Transverse colon (tissue), 4 donors: ENCODE results near the gene FLNA. TPM values are rescaled to one million over a fixed set of nuclear protein-coding genes. Genes with fewer than 3 reads are reported as not detected.

Source experiments
- DNase-seq: peaks from one replicate; pipeline ENCODE4 v3.0.0-alpha.2; 2019
- H3K27ac ChIP-seq, 4 donors: fragments of 200-600 bp; sonication (generic); 2 replicates each; pipeline ENCODE4 v1.5.1; 2016 to 2018; ENCODE audit warnings: inconsistent platforms in 4 of 4
- H3K27me3 ChIP-seq: fragments of 200-600 bp; sonication (generic); 2 replicates; pipeline ENCODE4 v1.5.1; 2017; ENCODE audit warnings: inconsistent platforms
- H3K36me3 ChIP-seq, 4 donors: fragments of 200-600 bp; sonication (generic); 2 replicates each; pipeline ENCODE4 v1.5.1; 2017 to 2019; ENCODE audit warnings: inconsistent platforms in 4 of 4
- H3K4me1 ChIP-seq, 4 donors: fragments of 200-600 bp; sonication (generic); 2 replicates each; pipeline ENCODE4 v1.5.1; 2017 to 2020; ENCODE audit warnings: inconsistent platforms in 4 of 4
- H3K4me3 ChIP-seq, 4 donors: fragments of 200-600 bp; sonication (generic); 1 replicate in 1 of 4; 2 replicates in 3 of 4; pipeline versions ENCODE4 v1.5.1 to v1.6.1; 2017 to 2019; ENCODE audit warnings: inconsistent platforms in 4 of 4
- H3K9me3 ChIP-seq, 2 donors: fragments of 200-600 bp; sonication (generic); 2 replicates each; pipeline ENCODE4 v1.5.1; 2017 to 2019; ENCODE audit warnings: inconsistent platforms in 2 of 2
- EP300 ChIP-seq: sonication (generic); formaldehyde crosslinking; IDR thresholded peaks from one replicate; pipeline ENCODE4 v1.6.1; 2017; ENCODE audit warnings: antibody characterized with exemption, low read depth
- POLR2A ChIP-seq: fragments of 450-650 bp; IDR thresholded peaks from one replicate; pipeline ENCODE4 v1.6.1; 2016; ENCODE audit warnings: antibody characterized with exemption, mild to moderate bottlenecking, moderate library complexity
- POLR2AphosphoS5 ChIP-seq, 3 donors: sonication (generic); formaldehyde crosslinking; IDR thresholded peaks; one replicate each; pipeline ENCODE4 v1.6.1; 2016; ENCODE audit warnings: antibody characterized with exemption in 3 of 3
- WGBS, 2 donors: methylation state at CpG; one replicate each; pipeline ENCODE4 v1.1.5; 2018; ENCODE audit warnings: low coverage in 1 of 2; 5-methylcytosine and 5-hydroxymethylcytosine counted together
- in situ Hi-C, 4 donors: fragments of 200-750 bp; cut with MboI; loops; one replicate each; pipeline versions ENCODE4 v1.15.0 to v1.15.1; 2017; ENCODE audit warnings: low sequenced_read_pairs in 3 of 4, low pct_ligation_motif_present in 1 of 4, low pct_unique_long_range_greater_than_20kb in 1 of 4
- intact Hi-C: fragments of 100-400 bp; cut with DNase I; formaldehyde crosslinking; loops from one replicate; pipeline ENCODE4 v1.15.1; 2023; ENCODE audit warnings: low total_unique reads
- total RNA-seq, 4 donors: library from RNA; depleted of rRNA; stranded (reverse); fragments of >200 nt; gene quantifications; one replicate each; pipeline ENCODE4 v1.1.0, GENCODE V29; 2016
- TF ChIP-seq, protein P1 (sequence below), 5 experiments: fragments of 200-600 bp in 3 of 5; fragments of 450-650 bp in 2 of 5; sonication (generic) in 3 of 5; IDR thresholded peaks; 1 replicate in 2 of 5; 2 replicates in 3 of 5; pipeline ENCODE4 v1.5.1; 2016 to 2017; ENCODE audit warnings: antibody characterized with exemption in 5 of 5, inconsistent platforms in 3 of 5, mild to moderate bottlenecking in 2 of 5, moderate library complexity in 1 of 5

The FLNA gene
- total RNA-seq, 4 donors from 2014 or later, result 632 to 3,163 (median 1,262) TPM

DNA sequence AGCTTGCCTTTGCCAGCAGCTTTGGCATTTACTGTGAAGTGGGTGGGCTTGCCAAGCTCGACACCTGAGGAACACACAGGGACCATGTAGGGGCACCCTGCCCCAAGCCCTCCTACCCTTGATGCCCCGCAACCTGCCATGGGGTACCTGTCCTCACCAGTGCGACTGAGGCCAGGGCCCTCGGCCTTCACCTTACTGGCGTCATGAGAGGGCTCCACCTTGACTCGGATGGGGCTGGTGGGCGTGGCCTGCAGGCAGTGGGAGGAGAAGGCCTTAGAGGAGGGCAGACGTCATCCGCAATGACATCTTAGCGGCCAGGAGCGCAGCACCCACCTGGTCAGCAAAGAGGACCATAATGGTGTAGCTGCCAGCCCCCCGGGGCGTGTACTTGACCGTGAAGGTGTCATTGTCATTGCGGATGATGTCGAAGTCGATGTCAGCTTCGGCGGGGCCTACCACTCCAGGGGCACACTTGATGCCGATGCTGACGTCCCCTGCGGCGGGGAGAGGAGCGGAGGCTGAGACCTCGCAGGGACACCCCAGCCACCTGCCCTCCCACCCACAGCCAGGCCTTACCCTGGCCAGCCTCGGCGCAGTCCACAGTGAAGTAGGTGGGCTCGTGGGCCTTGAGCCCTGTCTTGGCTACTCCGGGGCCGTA lies 12.2 kb downstream of the FLNA start:
- intact Hi-C loops (no loop called here), in situ Hi-C loops (no loop called here)
- Histone ChIP-seq H3K36me3 (no peaks in the 10 kb centered on the region), H3K4me3 (no peak overlapping the region), H3K4me1 (peaks cover 0 to 7% (median 0%) of the 10 kb centered on the region in 4 donors), H3K27ac (peak overlapping the region; percentile 40 to 99 (median 82)), H3K9me3 (no peaks in the 10 kb centered on the region), H3K27me3 (no peaks in the 10 kb centered on the region)
- no peak for DNase-seq
- TF ChIP-seq POLR2AphosphoS5 (IDR thresholded peaks at IDR 0.05), result peak in 2 of 3 donors; percentile 23 to 27
- TF ChIP-seq EP300, result no peak
- TF ChIP-seq POLR2A, result no peak
- WGBS, 2 donors, result 86% methylated on average over 29 of the region's 30 CpGs; no CpG with 5 or more reads in 1 of the 2 donors

DNA sequence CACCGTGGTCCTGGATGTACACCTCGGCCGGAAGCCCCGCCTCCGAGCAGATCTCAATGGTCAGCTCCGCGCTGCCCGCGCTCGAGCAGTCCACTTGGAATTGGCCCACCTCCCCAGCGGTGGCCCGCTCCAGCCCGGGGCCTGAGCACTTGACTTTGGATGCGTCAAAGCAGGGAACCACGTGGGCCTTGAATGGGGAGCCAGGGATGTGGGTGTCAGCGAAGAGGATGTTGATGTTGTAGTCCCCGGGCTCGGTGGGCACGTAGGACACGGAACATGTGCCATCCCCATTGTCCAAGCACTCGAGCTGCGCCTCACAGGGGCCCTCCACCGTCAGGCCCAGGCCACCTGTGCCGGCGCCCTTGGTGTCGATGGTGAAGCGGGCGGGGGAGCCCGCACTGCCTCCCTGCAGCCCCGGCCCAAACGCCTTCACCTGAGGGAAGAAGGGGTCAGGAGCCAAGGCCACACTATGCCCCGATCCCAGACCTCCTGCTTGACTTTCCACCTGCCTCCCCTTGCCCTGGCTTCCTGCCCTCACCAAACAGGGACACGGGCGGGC lies 14.2 kb downstream of the FLNA start:
- Histone ChIP-seq H3K4me3 (no peak overlapping the region), H3K9me3 (no peaks in the 10 kb centered on the region), H3K27ac (peak overlapping the region in 3 of 4 donors; percentile 58 to 99 (median 70)), H3K36me3 (no peaks in the 10 kb centered on the region), H3K27me3 (no peaks in the 10 kb centered on the region), H3K4me1 (no peaks in the 10 kb centered on the region)
- intact Hi-C loops, result no loop called here
- in situ Hi-C loops, result no loop called here
- TF ChIP-seq POLR2AphosphoS5 (IDR thresholded peaks at IDR 0.05) (no peak), EP300 (no peak), POLR2A (no peak)
- TF ChIP-seq, protein P1, sequence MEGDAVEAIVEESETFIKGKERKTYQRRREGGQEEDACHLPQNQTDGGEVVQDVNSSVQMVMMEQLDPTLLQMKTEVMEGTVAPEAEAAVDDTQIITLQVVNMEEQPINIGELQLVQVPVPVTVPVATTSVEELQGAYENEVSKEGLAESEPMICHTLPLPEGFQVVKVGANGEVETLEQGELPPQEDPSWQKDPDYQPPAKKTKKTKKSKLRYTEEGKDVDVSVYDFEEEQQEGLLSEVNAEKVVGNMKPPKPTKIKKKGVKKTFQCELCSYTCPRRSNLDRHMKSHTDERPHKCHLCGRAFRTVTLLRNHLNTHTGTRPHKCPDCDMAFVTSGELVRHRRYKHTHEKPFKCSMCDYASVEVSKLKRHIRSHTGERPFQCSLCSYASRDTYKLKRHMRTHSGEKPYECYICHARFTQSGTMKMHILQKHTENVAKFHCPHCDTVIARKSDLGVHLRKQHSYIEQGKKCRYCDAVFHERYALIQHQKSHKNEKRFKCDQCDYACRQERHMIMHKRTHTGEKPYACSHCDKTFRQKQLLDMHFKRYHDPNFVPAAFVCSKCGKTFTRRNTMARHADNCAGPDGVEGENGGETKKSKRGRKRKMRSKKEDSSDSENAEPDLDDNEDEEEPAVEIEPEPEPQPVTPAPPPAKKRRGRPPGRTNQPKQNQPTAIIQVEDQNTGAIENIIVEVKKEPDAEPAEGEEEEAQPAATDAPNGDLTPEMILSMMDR (IDR thresholded peaks at IDR 0.05), result no peak
- DNase-seq, result no peak
- 91% methylated on average over 34 of the region's 34 CpGs; no CpG with 5 or more reads in 1 of the 2 donors for WGBS, 2 donors

DNA sequence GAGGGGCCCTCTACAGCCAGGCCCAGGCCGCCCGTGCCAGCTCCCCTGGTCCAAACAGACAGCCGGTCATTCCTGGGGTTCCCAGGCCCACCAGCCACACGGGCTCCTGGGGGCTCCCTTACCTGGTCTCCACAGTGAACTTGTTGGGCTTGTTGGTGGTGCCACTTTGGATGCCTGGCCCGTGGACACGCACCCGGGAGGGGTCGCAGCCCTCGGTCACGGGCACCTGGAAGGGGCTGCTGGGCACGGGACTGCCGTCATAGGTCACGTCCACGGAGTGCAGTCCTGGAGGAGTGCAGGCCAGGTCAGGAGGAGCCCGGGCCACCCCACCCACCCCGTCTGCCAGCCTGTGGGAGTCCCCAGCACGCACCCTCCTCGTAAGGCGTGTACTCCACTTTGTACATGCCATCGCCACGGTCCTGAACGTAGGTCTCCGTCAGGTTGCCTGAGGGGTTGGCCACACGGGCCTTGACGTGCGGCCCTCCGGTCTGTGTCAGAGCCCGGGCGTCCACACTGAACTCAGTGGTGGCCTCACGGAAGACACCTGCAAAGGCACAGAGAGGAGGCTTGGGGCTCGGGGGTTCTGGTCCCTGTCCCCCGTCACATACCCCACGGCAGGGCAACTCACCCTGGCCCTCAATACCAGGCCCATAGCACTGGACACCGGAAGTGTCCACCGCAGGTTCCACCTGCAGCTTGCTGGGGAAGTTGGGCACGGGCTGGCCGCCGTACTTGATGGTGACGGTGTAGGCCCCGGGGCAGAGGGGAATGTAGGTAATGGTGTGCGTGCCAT lies 14.9 kb downstream of the FLNA start:
- Histone ChIP-seq H3K36me3 (no peaks in the 10 kb centered on the region), H3K27ac (peak overlapping the region in 3 of 4 donors; percentile 58 to 99 (median 70)), H3K4me3 (no peak overlapping the region), H3K9me3 (no peaks in the 10 kb centered on the region), H3K27me3 (no peaks in the 10 kb centered on the region), H3K4me1 (no peaks in the 10 kb centered on the region)
- in situ Hi-C loops (no loop called here), intact Hi-C loops (no loop called here)
- DNase-seq, result no peak
- WGBS, 2 donors, result 90% methylated on average over 25 of the region's 41 CpGs; no CpG with 5 or more reads in 1 of the 2 donors
- TF ChIP-seq POLR2A (no peak), POLR2AphosphoS5 (IDR thresholded peaks at IDR 0.05) (no peak), EP300 (no peak)
- TF ChIP-seq, protein P1 (IDR thresholded peaks at IDR 0.05), result no peak

DNA sequence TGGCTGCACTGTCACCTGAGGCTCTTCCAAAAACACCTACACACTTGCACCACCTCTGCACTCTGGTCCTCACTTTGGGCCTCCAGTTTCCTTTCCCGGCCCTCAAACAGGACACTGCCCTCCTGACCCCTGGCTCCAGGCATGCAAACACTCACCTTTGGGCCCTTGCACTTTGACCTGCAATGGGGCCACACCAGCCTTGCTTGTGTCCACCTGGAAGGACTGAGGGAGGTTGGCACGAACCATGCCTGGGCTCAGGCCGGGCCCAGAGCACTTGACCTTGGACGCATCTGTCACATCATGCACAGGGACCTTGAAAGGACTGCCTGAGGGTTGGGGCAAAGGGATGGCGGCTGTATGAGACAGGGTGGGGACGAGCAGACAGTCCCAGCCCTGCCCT lies 15.6 kb downstream of the FLNA start:
- no peak overlapping the region for H3K4me3 ChIP-seq
- in situ Hi-C loops, result no loop called here
- H3K27ac ChIP-seq, result peak overlapping the region in 3 of 4 donors; percentile 58 to 99 (median 70)
- no peaks in the 10 kb centered on the region for H3K9me3 ChIP-seq
- intact Hi-C loops, result no loop called here
- TF ChIP-seq EP300 (no peak), POLR2A (no peak), POLR2AphosphoS5 (IDR thresholded peaks at IDR 0.05) (no peak)
- TF ChIP-seq, protein P1 (IDR thresholded peaks at IDR 0.05), result no peak
- no peaks in the 10 kb centered on the region for H3K27me3 ChIP-seq
- H3K4me1 ChIP-seq, result no peaks in the 10 kb centered on the region
- WGBS, 2 donors, result 90% methylated on average over 5 of the region's 6 CpGs; no CpG with 5 or more reads in 1 of the 2 donors
- H3K36me3 ChIP-seq, result no peaks in the 10 kb centered on the region
- DNase-seq, result no peak
